Osteocyte (in vitro differentiated cells): ENCODE data around the gene KCTD19. TPM values are rescaled to one million over a fixed set of nuclear protein-coding genes. Genes with fewer than 3 reads are reported as not detected.

ENCODE experiments used
- DNase-seq: peaks from one replicate; pipeline ENCODE4 v3.0.0; 2021; ENCODE audit warnings: mixed read lengths; ENCODE audit not compliant: unreplicated experiment; ENCODE audit errors: extremely low spot score
- H3K27ac Mint-ChIP-seq: one replicate; pipeline ENCODE4 v1.8.0; 2021; ENCODE audit warnings: mild to moderate bottlenecking, mixed read lengths; ENCODE audit not compliant: unreplicated experiment
- H3K27me3 Mint-ChIP-seq: one replicate; pipeline ENCODE4 v1.8.0; 2021; ENCODE audit warnings: mixed read lengths; ENCODE audit not compliant: unreplicated experiment
- H3K36me3 Mint-ChIP-seq: one replicate; pipeline ENCODE4 v1.8.0; 2021; ENCODE audit warnings: mixed read lengths; ENCODE audit not compliant: unreplicated experiment
- H3K4me1 Mint-ChIP-seq: one replicate; pipeline ENCODE4 v1.8.0; 2021; ENCODE audit warnings: mixed read lengths; ENCODE audit not compliant: unreplicated experiment
- H3K4me3 Mint-ChIP-seq: one replicate; pipeline ENCODE4 v1.8.0; 2021; ENCODE audit warnings: mild to moderate bottlenecking, moderate library complexity, mixed read lengths; ENCODE audit not compliant: unreplicated experiment
- H3K9me3 Mint-ChIP-seq: one replicate; pipeline ENCODE4 v1.8.0; 2021; ENCODE audit warnings: mixed read lengths; ENCODE audit not compliant: unreplicated experiment
- CTCF ChIP-seq: fragments of 200-600 bp; sonication (generic); IDR thresholded peaks from 2 replicates; pipeline ENCODE4 v1.5.0; 2021; ENCODE audit warnings: antibody characterized with exemption, mild to moderate bottlenecking, moderate library complexity
- total RNA-seq: library from RNA; stranded (reverse); gene quantifications from 2 replicates; pipeline ENCODE4 v1.2.1, GENCODE V29; 2021

The KCTD19 gene
- total RNA-seq, 1 donor from 2014 or later = not detected

DNA sequence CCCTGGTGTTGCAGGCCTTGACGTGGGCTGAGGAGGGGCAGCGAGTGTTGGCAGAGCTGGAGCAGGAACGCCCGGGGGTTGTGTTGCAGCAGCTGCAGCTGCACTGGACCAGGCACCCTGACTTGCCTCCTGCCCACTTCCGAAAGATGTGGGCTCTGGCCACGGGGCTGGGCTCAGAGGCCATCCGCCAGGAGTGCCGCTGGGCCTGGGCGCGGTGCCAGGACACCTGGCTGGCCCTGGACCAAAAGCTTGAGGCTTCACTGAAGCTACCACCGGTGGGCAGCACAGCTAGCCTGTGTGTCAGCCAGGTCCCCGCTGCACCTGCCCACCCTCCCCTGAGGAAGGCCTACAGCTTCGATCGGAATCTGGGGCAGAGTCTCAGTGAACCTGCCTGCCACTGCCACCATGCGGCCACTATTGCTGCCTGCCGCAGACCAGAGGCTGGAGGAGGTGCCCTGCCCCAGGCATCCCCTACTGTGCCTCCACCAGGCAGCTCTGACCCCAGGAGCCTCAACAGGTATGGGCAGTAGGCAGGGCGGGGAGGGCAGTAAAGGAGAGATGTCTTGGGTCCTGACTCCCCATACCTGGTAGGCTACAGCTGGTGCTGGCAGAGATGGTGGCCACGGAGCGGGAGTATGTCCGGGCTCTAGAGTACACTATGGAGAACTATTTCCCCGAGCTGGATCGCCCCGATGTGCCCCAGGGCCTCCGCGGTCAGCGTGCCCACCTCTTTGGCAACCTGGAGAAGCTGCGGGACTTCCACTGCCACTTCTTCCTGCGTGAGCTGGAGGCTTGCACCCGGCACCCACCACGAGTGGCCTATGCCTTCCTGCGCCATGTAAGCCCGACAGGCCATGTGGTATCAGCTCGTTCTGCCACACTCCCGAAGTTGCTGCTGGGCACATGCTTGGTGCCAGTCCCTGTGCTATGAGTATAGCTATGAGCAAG lies 41.6 kb downstream of the KCTD19 start:
- Mint-ChIP-seq H3K9me3 (no peaks in the 10 kb centered on the region), H3K27me3 (no peaks in the 10 kb centered on the region), H3K27ac (no peak overlapping the region), H3K4me1 (peaks cover 11% of the 10 kb centered on the region), H3K4me3 (no peak overlapping the region), H3K36me3 (peaks cover 3% of the 10 kb centered on the region)
- peak; percentile 60 for TF ChIP-seq CTCF
- DNase-seq = no peak

DNA sequence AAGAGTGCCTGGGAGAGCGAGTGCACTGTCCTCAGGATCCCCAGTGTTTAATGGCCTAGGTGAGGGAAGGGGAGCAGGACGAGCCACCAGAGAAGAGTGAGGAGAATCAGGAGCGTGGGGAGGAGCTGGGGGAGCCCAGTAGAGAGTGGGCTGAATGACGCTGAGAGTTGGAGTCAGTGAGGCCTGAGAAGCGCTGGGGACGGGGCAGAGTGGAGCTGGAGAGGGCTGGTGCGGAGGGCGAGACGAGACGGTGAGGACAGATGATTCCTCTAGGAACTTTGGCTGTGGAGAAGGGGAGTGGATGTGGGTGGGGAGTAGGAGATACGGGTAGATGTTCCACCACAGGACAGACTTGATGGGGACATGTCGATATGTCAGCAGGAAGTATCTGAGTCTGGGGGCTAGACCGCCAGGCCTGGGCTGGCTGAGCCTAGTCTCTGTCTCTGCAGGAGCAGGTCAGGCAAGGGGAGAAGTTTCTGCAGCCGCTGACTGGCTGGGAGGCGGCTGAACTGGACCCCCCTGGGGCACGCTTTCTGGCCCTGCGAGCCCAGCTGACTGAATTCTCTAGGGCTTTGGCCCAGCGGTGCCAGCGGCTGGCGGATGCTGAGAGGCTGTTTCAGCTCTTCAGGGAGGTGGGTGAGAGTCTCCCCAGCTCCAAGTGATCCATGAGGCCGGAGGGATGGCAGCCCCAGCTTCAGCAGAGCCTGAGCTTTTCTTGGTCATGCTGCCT lies 42.5 kb downstream of the KCTD19 start:
- Mint-ChIP-seq H3K4me3 (no peak overlapping the region), H3K4me1 (peaks cover 11% of the 10 kb centered on the region), H3K36me3 (peaks cover 3% of the 10 kb centered on the region), H3K27ac (no peak overlapping the region), H3K27me3 (no peaks in the 10 kb centered on the region), H3K9me3 (no peaks in the 10 kb centered on the region)
- no peak for TF ChIP-seq CTCF
- DNase-seq = no peak

GRCh38 chr16:67283039-67283825 lies 43.3 kb downstream of the KCTD19 start:
- H3K27ac Mint-ChIP-seq = no peak overlapping the region
- peaks cover 16% of the 10 kb centered on the region for H3K4me1 Mint-ChIP-seq
- H3K27me3 Mint-ChIP-seq = no peaks in the 10 kb centered on the region
- DNase-seq = no peak
- TF ChIP-seq CTCF = no peak
- peaks cover 3% of the 10 kb centered on the region for H3K36me3 Mint-ChIP-seq
- no peak overlapping the region for H3K4me3 Mint-ChIP-seq
- H3K9me3 Mint-ChIP-seq = no peaks in the 10 kb centered on the region

- Mint-ChIP-seq H3K4me1 (peaks cover 22% of the 10 kb centered on the region), H3K9me3 (no peaks in the 10 kb centered on the region), H3K27ac (no peak overlapping the region), H3K36me3 (peaks cover 3% of the 10 kb centered on the region), H3K27me3 (no peaks in the 10 kb centered on the region), H3K4me3 (no peak overlapping the region)
- no peak for DNase-seq
- no peak for TF ChIP-seq CTCF
Measured at GRCh38 chr16:67282447-67282805, 44.1 kb downstream of the KCTD19 start.
